Gastrocnemius medialis (tissue), 4 donors: Measurements from ENCODE around the gene ZDHHC14.

ENCODE experiments used
- CTCF ChIP-seq, 5 experiments: fragments of 450-650 bp in 3 of 5; fragments of 200-600 bp in 2 of 5; sonication (generic) in 2 of 5; IDR thresholded peaks in 4 of 5; conservative IDR thresholded peaks in 1 of 5; 1 replicate in 4 of 5; 2 replicates in 1 of 5; pipeline ENCODE4 v1.5.1; 2016 to 2019; ENCODE audit warnings: antibody characterized with exemption in 5 of 5, mild to moderate bottlenecking in 3 of 5, moderate library complexity in 3 of 5
- POLR2A ChIP-seq, 2 donors: fragments of 450-650 bp; IDR thresholded peaks; one replicate each; pipeline ENCODE4 v1.6.1; 2017; ENCODE audit warnings: antibody characterized with exemption in 2 of 2, mild to moderate bottlenecking in 2 of 2, moderate library complexity in 2 of 2

GRCh38 chr6:157512382-157512682 lies 131.3 kb downstream of the ZDHHC14 start:
- TF ChIP-seq CTCF (IDR thresholded peaks at IDR 0.05 in 4 of 5, conservative IDR thresholded peaks at IDR 0.05 in 1 of 5) (no peak), POLR2A (IDR thresholded peaks at IDR 0.05) (no peak)
